ENCODE results near the gene NCF2.

The NCF2 gene

DNA sequence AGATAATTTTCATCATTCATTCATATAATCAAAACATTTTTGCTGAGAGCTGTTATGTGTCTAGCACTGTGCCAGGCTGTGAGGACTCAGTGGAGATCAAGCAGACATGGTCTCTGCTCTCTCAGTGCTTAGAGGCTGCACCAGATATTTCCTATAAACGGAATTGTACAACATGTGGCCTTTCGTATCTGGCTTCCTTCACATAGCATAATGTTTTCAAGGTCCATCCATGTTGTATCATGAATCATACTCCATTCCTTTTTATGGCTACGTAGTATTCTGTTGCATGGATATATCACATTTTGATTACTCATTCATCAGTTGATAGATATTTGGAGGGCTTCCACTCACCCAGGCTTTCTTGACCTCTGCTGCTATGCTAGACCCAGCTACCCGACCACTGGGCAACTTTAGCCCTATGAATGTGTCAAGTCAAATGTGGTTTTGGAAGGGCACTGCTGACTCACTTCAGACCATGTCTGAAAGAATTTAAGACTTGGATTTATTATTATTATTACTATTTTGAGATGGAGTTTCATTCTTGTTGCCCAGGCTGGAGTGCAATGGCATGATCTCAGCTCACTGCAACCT is 18.5 kb downstream of the NCF2 start:
- no peaks in the 10 kb centered on the region for H3K27me3 ChIP-seq (replicated peaks)
- in situ Hi-C loops (cut with HindIII; ENCODE audit: low pct_ligation_motif_present, low sequenced_read_pairs), result no loop called here
- no peak overlapping the region for H3K27ac ChIP-seq
- no peak for TF ChIP-seq CTCF (IDR thresholded peaks at IDR 0.05; ENCODE audit: low read depth, low read length, missing control alignments)
- H3K4me3 ChIP-seq (ENCODE audit: low read depth, low read length), result no peak overlapping the region
- DNase-seq, result peak; percentile 47
- H3K36me3 ChIP-seq (replicated peaks), result no peaks in the 10 kb centered on the region

DNA sequence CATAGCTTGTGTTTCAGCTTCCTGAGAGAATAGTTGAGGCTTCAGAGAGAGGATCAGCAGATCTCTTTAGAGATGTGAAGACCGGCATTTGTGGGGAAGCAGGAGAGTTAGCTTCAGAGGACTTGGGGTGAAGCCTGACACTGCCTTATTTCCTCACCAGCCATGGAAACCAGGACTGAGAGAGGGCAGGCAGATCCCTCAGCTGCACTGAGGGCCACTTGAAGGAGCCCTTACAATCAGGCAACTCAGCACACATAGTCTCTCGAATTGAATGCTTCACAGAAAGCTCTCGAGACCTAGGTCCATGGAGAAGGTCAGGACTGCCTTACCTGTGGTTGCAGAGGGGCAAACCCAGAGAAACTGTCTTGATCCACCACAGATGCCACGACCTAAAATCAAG is 19.8 kb downstream of the NCF2 start:
- Histone ChIP-seq H3K4me3 (ENCODE audit: low read depth, low read length) (no peak overlapping the region), H3K36me3 (replicated peaks) (no peaks in the 10 kb centered on the region), H3K27ac (no peak overlapping the region), H3K27me3 (replicated peaks) (no peaks in the 10 kb centered on the region)
- TF ChIP-seq CTCF (IDR thresholded peaks at IDR 0.05; ENCODE audit: low read depth, low read length, missing control alignments), result no peak
- no peak for DNase-seq
- in situ Hi-C loops (cut with HindIII; ENCODE audit: low pct_ligation_motif_present, low sequenced_read_pairs), result no loop called here

GRCh38 chr1:183569801-183570200 is 20.5 kb downstream of the NCF2 start:
- H3K27me3 ChIP-seq (replicated peaks), result no peaks in the 10 kb centered on the region
- no peak for DNase-seq
- H3K4me3 ChIP-seq (ENCODE audit: low read depth, low read length), result no peak overlapping the region
- H3K36me3 ChIP-seq (replicated peaks), result no peaks in the 10 kb centered on the region
- in situ Hi-C loops (cut with HindIII; ENCODE audit: low pct_ligation_motif_present, low sequenced_read_pairs), result no loop called here
- no peak for TF ChIP-seq CTCF (IDR thresholded peaks at IDR 0.05; ENCODE audit: low read depth, low read length, missing control alignments)
- no peak overlapping the region for H3K27ac ChIP-seq

GRCh38 chr1:183569141-183569540 is 21.1 kb downstream of the NCF2 start:
- peak; percentile 31 for DNase-seq
- Histone ChIP-seq H3K27me3 (replicated peaks) (no peaks in the 10 kb centered on the region), H3K27ac (no peak overlapping the region), H3K4me3 (ENCODE audit: low read depth, low read length) (no peak overlapping the region), H3K36me3 (replicated peaks) (no peaks in the 10 kb centered on the region)
- TF ChIP-seq CTCF (IDR thresholded peaks at IDR 0.05; ENCODE audit: low read depth, low read length, missing control alignments), result no peak
- in situ Hi-C loops (cut with HindIII; ENCODE audit: low pct_ligation_motif_present, low sequenced_read_pairs), result no loop called here

DNA sequence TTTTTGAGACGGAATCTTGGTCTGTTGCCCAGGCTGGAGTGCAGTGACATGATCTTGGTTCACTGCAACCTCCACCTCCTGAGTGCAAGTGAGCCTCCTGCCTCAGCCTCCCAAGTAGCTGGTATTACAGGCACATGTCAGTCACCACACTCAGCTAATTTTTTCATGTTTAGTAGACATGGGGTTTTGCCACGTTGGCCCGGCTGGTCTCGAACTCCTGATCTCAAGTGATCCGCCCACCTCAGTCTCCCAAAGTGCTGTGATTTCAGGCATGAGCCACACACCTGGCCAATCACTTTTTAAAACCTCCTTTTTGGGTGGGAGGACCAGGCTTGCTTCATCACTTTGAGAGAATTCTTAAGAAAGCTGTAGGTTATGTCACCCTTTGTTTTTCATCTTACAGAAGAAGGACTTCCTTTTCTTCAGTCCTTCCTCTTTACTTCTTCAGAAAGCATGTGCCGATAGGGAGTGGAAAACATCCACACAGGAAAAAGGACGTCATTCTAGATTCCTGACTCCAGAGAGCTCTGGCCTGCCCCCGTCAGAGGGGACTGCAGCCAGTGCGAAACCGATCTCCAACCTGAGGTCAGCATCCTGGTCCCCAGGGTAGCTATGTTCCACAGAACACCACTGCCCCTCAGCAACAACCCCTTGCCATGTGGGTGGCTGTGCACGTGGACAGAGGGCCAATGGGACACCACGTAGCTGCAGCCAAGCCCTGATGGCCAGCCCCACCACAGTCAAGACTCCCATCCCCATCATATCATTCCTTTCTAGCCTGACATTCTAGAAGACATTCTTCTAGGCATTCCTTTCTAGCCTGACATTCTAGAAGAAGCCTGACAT is 21.9 kb downstream of the NCF2 start:
- Histone ChIP-seq H3K27ac (no peak overlapping the region), H3K36me3 (replicated peaks) (no peaks in the 10 kb centered on the region), H3K4me3 (ENCODE audit: low read depth, low read length) (no peak overlapping the region), H3K27me3 (replicated peaks) (no peaks in the 10 kb centered on the region)
- peak; percentile 6 for DNase-seq
- TF ChIP-seq CTCF (IDR thresholded peaks at IDR 0.05; ENCODE audit: low read depth, low read length, missing control alignments), result no peak
- in situ Hi-C loops (cut with HindIII; ENCODE audit: low pct_ligation_motif_present, low sequenced_read_pairs), result no loop called here

Data from brain microvascular endothelial cell (primary cell).